GM12801 (cell line): Measurements from ENCODE around the gene WBP2.

Source experiments
- TF ChIP-seq, protein P1 (sequence below): IDR thresholded peaks from one replicate; pipeline ENCODE4 v1.5.1; 2011; ENCODE audit warnings: control low read depth; ENCODE audit not compliant: insufficient read length; ENCODE audit errors: extremely low read depth

Gene WBP2

DNA sequence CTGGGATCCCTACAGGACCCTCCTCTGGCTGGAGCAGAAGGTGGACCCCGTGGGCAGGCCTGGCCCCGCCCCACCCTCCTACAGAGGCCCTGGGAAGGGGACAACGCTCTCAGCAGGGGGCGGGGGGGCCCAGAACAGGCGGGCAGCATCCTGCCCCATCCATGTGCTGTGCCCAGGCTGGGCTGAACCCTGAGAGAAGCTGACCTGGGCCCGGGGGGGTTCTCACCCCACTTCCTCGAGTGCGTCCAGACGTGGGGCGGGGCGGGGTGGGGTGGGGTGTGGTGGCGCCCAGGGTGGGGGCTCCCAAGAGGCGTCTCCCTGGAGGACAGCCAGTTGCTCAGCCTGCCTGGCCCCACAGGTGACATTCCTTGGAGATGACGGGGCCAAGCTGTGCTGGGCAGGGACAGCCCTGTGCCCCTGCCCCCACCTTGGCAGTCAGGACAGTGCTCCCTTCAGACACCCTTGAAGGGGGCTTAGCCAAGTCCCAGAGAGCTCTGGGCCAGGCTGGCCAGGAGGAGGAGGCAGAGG, 10.5 kb downstream of the WBP2 start:
- TF ChIP-seq, protein P1, sequence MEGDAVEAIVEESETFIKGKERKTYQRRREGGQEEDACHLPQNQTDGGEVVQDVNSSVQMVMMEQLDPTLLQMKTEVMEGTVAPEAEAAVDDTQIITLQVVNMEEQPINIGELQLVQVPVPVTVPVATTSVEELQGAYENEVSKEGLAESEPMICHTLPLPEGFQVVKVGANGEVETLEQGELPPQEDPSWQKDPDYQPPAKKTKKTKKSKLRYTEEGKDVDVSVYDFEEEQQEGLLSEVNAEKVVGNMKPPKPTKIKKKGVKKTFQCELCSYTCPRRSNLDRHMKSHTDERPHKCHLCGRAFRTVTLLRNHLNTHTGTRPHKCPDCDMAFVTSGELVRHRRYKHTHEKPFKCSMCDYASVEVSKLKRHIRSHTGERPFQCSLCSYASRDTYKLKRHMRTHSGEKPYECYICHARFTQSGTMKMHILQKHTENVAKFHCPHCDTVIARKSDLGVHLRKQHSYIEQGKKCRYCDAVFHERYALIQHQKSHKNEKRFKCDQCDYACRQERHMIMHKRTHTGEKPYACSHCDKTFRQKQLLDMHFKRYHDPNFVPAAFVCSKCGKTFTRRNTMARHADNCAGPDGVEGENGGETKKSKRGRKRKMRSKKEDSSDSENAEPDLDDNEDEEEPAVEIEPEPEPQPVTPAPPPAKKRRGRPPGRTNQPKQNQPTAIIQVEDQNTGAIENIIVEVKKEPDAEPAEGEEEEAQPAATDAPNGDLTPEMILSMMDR, result no peak

- TF ChIP-seq, protein P1, result no peak
These were observed 11.3 kb downstream of the WBP2 start, which contains the start of gene UNC13D for GRCh38 chr17:75843577-75844529. UNC13D (minus strand) TSS chr17:75844404; CDS start chr17:75844337, 67 bp downstream.

DNA sequence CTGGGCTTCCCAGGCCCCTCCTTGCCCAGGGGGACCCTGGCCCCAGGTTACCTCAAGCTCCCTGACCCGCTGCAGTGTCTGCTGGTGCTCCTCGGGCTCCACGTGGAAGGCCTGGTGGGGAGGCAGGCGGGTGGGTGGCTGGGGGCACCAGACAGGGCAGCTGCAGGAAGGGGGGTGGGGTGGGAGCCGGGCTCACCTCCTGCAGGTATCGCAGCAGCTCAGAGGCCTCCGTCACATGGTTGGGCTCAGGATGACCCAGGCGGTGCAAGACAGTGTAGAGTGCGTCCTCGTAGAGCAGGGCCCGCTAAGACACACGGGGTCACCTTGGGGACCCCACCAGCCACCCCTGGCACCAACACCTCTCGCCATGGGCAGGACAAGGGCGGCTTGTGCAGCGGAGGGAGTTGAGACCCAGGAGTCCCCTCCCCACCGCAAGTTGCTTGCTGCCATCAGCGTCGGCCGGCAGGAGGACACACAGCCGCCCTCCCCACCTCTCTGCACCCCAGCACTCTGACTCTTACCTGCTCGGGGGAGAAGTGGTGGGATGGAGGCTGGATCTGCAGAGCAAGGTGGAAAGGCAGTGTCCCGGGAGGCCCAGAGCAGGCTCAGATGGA, 12.1 kb downstream of the WBP2 start:
- TF ChIP-seq, protein P1, result no peak

GRCh38 chr17:75842411-75842810, 12.7 kb downstream of the WBP2 start:
- TF ChIP-seq, protein P1, result no peak

- TF ChIP-seq, protein P1, result no peak
These were observed 14.4 kb downstream of the WBP2 start for GRCh38 chr17:75840799-75841164.

DNA sequence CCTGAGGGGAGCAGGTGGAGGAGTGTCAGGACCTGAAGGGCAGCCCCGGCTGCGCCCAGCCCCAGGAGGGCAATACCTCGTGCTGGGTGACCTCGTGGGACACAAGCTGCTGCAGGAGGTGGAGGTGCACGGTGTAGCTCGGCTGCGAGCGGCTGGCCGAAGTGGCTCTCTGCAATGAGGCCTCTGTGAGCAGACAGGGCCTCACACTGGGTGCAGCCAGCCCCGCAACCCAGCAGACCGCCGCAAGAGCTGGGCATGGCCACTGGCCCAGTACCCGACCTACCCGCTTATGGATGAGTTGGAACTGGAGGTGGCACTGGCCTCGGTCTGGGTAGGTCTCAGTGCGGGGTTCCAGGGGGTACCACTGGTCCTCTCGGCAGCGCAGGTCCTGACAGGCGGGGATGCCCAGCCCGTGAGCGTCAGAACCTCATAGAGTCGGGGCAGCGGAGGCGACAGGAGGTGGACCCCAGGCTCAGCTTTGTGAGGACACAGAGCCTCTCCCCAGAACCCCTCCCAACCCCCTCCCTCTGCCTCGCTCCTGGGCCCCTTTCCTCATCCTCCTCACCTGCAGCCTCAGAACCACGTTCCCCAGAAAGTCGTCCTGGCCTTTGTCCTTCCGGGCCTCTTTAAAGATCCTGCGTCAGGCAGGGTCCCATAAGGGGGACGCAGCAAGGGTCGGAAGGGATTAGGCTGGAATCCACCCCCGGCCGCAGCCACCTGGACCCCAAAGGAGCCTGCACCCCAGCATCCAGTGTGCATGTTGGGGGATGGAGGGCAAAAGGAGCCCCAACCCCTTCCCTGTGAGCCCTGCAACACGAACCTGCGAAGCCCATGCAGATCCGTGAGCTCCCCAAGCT, 15.0 kb downstream of the WBP2 start:
- TF ChIP-seq, protein P1, result no peak
